COLO829 (cell line): ENCODE data around the gene EPHA6.

Source experiments
- DNase-seq: peaks from one replicate; pipeline ENCODE4 v3.0.0; 2012; ENCODE audit warnings: low spot score

EPHA6 gene

DNA sequence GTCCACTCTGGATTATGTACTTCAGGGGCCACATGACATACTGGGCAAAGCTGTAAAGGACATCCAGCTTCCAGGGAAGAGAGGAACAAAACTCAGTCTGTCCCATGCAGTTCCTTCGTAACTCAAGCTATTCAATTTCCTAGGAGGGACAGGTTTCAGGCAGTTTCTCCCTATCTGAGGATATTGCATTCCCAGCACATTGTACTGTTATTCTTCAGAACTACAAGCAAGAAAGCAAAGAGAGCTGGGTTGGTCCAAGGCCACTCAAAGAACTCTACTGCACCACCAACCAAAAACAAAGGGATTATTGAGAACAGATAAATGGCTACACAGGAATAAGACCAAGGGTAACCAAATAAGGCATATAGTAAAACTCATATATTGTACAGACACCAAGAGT, 832.5 kb downstream of the EPHA6 start:
- no peak for DNase-seq

DNA sequence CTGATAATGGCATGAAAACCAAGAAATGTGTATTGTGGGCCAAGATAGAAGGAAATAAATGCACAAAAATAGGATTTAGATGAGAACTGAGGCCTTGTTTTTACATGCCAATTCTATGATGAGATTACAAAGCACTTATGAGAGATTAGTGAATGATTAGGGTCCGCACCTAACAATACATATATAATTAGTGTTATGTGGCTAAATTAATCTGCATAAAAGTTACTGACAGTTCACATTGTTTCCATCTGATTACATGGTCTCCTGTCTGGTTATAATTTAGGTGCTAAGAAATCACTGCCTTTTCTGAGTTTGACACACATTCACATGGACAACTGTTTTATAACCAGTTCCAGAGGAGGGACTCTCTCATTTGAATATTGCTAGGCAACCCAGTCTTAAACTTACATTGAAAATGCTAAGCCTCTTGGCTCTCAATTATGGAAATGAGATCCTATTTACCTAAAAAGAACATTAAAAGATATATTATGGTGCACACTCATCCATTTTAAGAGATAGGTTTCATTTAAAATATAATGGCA, 833.1 kb downstream of the EPHA6 start:
- DNase-seq, result no peak

- DNase-seq, result no peak
Measured at GRCh38 chr3:97655971-97656370, 841.6 kb downstream of the EPHA6 start.

DNA sequence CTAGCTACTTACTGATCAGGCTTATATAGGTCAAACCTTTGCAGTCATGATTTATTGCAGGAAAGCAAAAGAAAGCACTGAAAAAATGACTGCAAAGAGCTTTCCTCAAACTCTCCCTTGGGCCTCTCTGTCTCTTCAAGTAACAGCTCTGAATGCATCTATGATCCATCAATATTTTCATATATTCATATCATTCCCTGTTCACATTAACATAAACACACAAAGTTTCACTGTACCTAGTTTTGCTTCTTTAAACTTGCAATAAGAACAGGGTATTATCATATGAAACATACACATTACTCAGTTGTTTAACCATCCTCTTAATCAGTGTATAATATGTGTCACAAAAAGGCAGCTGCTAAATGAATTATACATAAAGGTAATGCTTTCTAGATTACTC, 842.2 kb downstream of the EPHA6 start:
- DNase-seq, result no peak

- no peak for DNase-seq
Measured at GRCh38 chr3:97658668-97659285, 844.4 kb downstream of the EPHA6 start.

DNA sequence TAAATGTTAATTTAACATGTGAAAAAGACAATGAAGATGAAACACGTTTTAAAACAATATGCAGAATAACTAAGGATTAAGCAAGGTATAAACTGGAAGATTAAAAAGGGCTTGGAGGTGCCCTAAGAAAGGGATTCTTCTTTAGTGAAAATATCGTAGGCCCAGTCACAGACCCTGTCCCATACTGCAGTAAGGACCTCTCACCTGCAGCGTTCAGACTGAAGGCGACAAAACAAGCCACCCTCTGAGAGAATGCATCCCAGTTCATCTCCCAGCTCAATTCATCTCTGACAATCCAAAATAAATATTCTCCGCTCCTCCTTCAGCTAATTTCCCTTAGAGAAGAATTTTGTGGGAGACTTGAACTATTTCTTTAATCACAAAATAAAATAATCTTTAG, 847.9 kb downstream of the EPHA6 start:
- no peak for DNase-seq

DNA sequence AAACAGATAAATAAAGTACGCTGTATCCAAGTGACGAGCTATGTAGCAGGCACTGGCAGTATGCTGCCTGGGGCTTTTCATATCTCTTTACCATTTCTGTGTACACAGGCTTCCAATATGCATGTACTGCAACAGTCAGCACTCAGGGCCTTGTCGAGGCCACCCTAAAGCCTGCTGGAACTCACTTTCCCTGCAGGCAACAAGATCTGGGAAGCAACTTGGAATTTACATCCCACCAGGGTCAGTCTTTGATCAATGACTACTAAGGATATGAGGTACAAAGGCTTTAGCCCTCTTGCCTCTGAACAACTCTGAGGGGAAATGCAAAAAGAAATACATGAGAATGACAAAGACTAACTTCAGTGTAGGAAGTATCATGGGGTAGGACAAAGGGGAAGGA, 848.4 kb downstream of the EPHA6 start:
- DNase-seq, result no peak

DNA sequence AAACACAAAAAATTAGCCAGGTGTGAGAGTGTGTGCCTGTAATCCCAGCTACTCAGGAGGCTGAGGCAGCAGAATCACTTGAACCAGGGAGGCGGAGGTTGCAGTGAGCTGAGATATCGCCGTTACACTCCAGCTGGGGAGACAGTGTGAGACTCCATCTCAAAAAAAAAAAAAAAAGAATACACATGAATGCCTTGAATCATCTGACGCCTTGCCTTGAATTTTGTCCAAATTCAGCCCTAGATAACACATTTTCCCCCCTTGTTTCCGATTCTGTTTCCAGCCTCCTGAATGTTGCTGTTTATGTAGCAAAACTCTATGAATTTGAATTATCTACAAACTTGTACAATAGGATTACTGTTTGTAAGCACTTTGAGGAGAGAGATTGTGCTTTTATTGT, 851.5 kb downstream of the EPHA6 start:
- no peak for DNase-seq

GRCh38 chr3:97670952-97671351, 856.6 kb downstream of the EPHA6 start:
- DNase-seq, result no peak

- no peak for DNase-seq
Measured at GRCh38 chr3:97673357-97673997, 859.1 kb downstream of the EPHA6 start.

GRCh38 chr3:97674461-97674860, 860.1 kb downstream of the EPHA6 start:
- no peak for DNase-seq

- DNase-seq, result no peak
Measured at GRCh38 chr3:97680210-97680609, 865.8 kb downstream of the EPHA6 start.

DNA sequence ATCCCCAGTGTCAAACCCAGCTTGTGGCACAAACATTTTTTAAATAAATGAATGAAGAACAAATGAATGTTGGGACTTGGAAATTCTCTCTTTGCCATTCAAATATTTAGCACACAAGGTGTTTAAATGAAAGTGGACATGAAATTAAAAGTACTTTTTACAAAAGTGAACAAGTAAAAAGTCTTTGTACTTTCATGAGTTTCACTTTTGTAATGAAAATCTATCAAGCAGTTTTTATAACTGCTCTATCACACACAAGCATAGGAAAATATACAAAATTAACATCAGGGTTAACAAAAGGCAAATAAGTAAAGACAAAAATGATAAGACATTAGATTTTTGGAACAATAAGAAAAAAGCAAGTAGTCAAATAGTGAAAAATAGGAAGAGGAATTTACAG, 866.3 kb downstream of the EPHA6 start:
- DNase-seq, result no peak

DNA sequence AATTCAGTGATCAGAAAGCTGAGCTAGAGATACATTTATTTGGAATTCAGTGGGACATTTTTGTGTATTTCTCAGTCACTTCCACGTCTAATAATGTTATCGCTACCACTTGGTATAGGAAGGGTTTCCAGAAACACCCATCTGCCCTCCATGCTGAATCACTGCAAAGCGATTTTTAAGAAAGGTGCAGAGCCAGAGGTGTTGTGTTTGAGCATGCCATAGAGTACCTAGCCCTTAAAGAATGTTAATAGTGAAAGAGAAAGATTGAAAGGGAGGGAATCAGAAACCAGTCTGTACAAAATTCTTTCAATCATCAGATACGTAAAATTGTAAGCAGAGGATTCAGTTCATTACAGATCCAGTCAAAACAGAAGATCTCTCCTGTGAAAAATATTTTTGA, 870.1 kb downstream of the EPHA6 start:
- DNase-seq, result no peak

DNA sequence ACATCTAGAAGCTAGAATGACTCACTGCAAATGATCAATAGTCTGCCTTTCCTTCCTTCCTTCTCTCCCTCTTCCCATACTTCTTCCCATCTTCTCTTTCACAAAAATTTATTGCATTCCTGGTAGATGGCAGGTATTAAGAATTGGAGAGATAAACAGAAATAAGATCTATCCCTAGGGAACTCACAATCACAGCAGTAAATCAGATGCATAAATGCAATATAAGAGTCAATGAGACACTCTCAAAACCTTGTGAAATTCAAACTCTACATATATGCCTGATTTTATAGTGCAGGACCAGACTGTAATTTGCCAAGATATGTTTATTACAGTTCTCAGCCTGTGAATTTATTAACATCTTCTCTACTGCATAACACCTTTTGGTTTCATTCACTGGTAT, 871.9 kb downstream of the EPHA6 start:
- DNase-seq, result no peak

DNA sequence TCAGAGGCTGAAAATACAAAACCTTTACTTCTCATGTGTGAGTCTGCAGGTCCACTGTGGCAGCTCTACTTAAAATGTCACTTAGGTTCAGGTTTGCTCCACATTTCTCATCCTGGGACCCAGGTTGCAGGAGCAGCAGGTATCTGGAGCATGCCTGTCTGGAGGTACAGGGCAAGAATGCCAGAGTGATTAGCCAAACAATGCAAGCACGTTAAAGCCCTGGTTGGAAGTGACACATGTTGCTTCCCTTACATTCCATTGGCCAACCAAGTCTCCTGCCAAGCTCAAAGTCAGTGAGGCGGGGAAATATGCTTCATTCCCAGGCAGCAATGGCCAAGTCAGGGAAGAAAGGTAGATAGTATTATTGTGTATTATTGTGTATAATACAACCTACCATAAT, 873.3 kb downstream of the EPHA6 start:
- no peak for DNase-seq

DNA sequence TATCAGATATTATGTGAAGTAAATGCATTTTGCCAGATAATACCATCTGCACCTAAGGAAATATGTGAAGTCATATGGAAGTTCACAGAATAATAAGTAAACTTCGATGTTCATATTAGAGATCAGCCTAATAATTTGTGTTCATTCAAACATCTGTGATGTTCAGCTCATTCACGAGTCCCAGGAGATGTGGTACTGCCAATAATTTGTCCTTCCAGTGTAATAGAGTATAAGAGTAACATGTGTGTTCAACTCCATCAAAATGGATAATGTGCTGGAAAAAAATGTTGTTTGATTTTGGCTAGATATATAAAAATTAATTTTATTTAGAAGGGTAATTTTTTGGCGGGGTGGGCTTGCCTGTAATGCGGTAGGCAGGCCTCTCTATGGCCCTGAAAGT, 874.7 kb downstream of the EPHA6 start:
- DNase-seq, result no peak

- no peak for DNase-seq
Measured at GRCh38 chr3:97689962-97690361, 875.6 kb downstream of the EPHA6 start.

- no peak for DNase-seq
Measured at GRCh38 chr3:97691354-97691753, 877.0 kb downstream of the EPHA6 start.

DNA sequence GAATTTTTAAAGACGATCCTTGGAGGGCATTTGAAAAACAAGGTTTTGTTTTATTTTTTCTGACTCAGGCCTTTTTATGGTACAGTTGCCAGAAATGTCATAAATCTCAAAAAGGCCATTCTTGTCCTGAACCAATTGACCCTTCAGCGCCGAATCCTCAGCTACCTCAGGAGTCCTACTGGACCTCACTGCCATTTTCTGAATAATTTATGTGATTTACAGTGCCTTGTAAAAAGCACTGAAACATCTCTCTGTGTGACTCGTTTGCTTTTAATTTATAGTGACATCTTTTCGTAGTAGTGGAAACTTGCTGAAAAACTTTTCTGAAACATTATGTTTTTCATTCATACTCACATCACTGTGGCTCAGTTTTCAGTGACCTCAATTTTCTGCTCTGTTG, 878.0 kb downstream of the EPHA6 start:
- DNase-seq, result no peak

DNA sequence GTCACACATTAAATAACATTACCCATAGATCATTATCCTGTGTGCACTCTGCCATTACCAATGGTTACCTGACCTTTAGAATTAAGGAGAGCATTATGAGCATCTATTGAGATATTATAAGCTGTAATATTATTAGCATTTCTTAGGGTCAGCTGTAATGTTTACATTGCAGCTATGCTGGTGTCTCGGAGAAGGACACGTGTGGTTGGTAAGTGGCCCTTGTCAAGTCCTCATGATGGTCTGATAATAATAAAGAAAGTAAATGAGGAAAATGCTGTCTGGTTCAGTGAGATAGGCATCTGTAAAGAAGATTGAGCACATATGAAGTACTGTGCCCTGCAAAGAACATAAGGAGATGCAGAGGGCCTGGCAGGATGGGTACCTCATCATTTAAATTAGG, 878.4 kb downstream of the EPHA6 start:
- DNase-seq, result no peak

DNA sequence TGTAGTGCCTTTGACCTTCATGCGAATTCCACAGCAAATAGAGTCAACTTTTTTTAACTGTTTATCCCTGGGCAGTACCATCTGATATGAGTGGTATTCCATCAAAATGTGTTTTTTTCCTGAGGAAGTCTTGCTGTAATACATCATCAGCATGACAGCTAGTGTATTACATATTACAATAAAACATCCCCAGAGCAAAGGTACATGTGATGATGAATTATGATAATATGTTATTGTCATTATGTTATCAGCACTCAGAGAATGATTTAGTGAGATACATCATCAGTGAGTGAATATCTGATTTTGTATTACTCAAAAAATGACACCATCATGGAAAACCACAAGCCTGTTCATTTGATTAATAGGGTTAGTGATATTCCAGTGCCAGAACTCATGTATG, 880.5 kb downstream of the EPHA6 start:
- DNase-seq, result no peak

- no peak for DNase-seq
Measured at GRCh38 chr3:97698691-97699090, 884.3 kb downstream of the EPHA6 start.

GRCh38 chr3:97699889-97700288, 885.5 kb downstream of the EPHA6 start:
- no peak for DNase-seq
